Lower leg skin (tissue), 3 donors: ENCODE measurements around the gene PKMYT1.

Source experiments
- POLR2A ChIP-seq, 2 donors: fragments of 450-650 bp; IDR thresholded peaks; one replicate each; pipeline ENCODE4 v1.6.1; 2016 to 2017; ENCODE audit warnings: antibody characterized with exemption in 2 of 2, mild to moderate bottlenecking in 1 of 2, moderate library complexity in 1 of 2
- TF ChIP-seq, protein P1 (sequence below), 3 donors: fragments of 450-650 bp; IDR thresholded peaks; one replicate each; pipeline ENCODE4 v1.5.1; 2016; ENCODE audit warnings: antibody characterized with exemption in 3 of 3, mild to moderate bottlenecking in 3 of 3, moderate library complexity in 2 of 3

DNA sequence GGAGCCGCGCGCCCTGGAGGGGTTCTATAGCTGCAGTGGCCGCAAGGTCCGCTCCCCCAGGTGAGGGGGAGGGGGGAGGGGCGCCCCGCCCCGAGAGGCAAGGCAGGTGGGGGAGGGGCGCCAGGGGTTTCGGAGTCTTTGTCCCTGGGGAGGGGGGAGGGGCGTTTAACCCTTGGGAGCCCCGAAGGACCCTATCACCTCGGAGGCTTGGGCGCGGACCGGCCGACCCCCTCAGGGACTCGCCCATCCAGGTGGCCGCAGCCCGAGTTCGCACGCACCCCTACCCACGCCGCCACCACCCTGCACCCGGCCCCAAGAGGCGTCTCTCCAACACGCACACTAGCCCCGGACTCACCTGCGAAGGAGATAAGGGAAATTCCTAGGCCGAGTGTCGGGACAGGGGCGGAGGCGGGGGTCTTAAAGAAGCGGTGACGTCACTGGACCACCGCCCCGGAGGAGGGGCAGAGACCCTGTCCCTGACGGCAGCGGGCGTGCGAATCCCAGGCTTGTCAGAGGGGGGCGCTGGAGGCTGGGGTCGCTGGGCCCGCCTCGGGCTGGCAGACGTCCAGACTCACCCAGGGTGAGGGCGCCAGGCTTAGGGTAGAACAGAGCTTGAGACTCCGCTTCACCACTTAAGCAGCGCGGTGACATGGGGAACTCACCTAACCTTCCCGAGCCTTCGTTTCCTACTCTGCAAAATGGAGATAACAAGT lies 37.7 kb upstream of the PKMYT1 start, which contains the start of gene CLDN6:
- TF ChIP-seq, protein P1, sequence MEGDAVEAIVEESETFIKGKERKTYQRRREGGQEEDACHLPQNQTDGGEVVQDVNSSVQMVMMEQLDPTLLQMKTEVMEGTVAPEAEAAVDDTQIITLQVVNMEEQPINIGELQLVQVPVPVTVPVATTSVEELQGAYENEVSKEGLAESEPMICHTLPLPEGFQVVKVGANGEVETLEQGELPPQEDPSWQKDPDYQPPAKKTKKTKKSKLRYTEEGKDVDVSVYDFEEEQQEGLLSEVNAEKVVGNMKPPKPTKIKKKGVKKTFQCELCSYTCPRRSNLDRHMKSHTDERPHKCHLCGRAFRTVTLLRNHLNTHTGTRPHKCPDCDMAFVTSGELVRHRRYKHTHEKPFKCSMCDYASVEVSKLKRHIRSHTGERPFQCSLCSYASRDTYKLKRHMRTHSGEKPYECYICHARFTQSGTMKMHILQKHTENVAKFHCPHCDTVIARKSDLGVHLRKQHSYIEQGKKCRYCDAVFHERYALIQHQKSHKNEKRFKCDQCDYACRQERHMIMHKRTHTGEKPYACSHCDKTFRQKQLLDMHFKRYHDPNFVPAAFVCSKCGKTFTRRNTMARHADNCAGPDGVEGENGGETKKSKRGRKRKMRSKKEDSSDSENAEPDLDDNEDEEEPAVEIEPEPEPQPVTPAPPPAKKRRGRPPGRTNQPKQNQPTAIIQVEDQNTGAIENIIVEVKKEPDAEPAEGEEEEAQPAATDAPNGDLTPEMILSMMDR (IDR thresholded peaks at IDR 0.05), result no peak
- TF ChIP-seq POLR2A (IDR thresholded peaks at IDR 0.05), result no peak
